ENCODE data around the gene COL5A3. TPM values are rescaled to one million over a fixed set of nuclear protein-coding genes. Genes with fewer than 3 reads are reported as not detected.

The COL5A3 gene
- total and polyA plus RNA-seq, 3 experiments from 2014 or later, result 0.23 to 0.91 (median 0.50) TPM

GRCh38 chr19:9967326-9967725, 43.0 kb downstream of the COL5A3 start:
- peaks cover 26 to 42% of the 10 kb centered on the region in 2 donors for H3K27me3 Mint-ChIP-seq
- POLR2A ChIA-PET, result no interaction called here
- peaks cover 0 to 7% (median 0%) of the 10 kb centered on the region in 3 donors for H3K36me3 Mint-ChIP-seq

GRCh38 chr19:9966448-9966847, 43.9 kb downstream of the COL5A3 start:
- Histone ChIP-seq H3K27me3 (ENCODE audit: insufficient read depth, low read length, poor library complexity, severe bottlenecking) (no peaks in the 10 kb centered on the region), H3K4me3 (ENCODE audit: low read length) (no peak overlapping the region), H3K4me1 (ENCODE audit: insufficient read depth, low read length) (no peaks in the 10 kb centered on the region), H3K36me3 (ENCODE audit: insufficient read depth, low read length) (no peaks in the 10 kb centered on the region), H3K27ac (ENCODE audit: low read depth, low read length) (no peak overlapping the region), H3K9me3 (ENCODE audit: low read length) (no peaks in the 10 kb centered on the region)
- no peaks in the 10 kb centered on the region for H3K9me3 Mint-ChIP-seq
- H3K4me3 Mint-ChIP-seq, result no peak overlapping the region
- ChIA-PET POLR2A (no interaction called here), CTCF (no interaction called here)
- peaks cover 0 to 8% (median 0%) of the 10 kb centered on the region in 3 donors for H3K36me3 Mint-ChIP-seq
- H3K27me3 Mint-ChIP-seq, result peaks cover 28 to 44% of the 10 kb centered on the region in 2 donors
- H3K27ac Mint-ChIP-seq, result peak overlapping the region in 1 of 8 donors; percentile 77
- peaks cover 4% of the 10 kb centered on the region in 3 donors for H3K4me1 Mint-ChIP-seq
- no peak for DNase-seq

More at GRCh38 chr19:9967326-9967725, 43.0 kb downstream of the COL5A3 start:
- CTCF ChIA-PET, result no interaction called here
- no peak overlapping the region for H3K4me3 ChIP-seq (ENCODE audit: low read length)
- no peaks in the 10 kb centered on the region for H3K27me3 ChIP-seq (ENCODE audit: insufficient read depth, low read length, poor library complexity, severe bottlenecking)
- no peaks in the 10 kb centered on the region for H3K36me3 ChIP-seq (ENCODE audit: insufficient read depth, low read length)
- Mint-ChIP-seq H3K27ac (peak overlapping the region in 1 of 8 donors; percentile 43), H3K4me3 (no peak overlapping the region), H3K4me1 (peaks cover 4 to 12% (median 12%) of the 10 kb centered on the region in 3 donors), H3K9me3 (no peaks in the 10 kb centered on the region)
- DNase-seq, result no peak
- H3K4me1 ChIP-seq (ENCODE audit: insufficient read depth, low read length), result no peaks in the 10 kb centered on the region
- H3K9me3 ChIP-seq (ENCODE audit: low read length), result no peaks in the 10 kb centered on the region
- H3K27ac ChIP-seq (ENCODE audit: low read depth, low read length), result no peak overlapping the region

- no peak overlapping the region for H3K27ac ChIP-seq (ENCODE audit: low read depth, low read length)
- H3K27me3 ChIP-seq (ENCODE audit: insufficient read depth, low read length, poor library complexity, severe bottlenecking), result no peaks in the 10 kb centered on the region
- Mint-ChIP-seq H3K9me3 (no peaks in the 10 kb centered on the region), H3K27me3 (peaks cover 26 to 46% of the 10 kb centered on the region in 2 donors), H3K36me3 (peaks cover 0 to 8% (median 0%) of the 10 kb centered on the region in 3 donors), H3K4me3 (no peak overlapping the region), H3K27ac (no peak overlapping the region), H3K4me1 (peaks cover 0 to 4% (median 0%) of the 10 kb centered on the region in 3 donors)
- H3K4me1 ChIP-seq (ENCODE audit: insufficient read depth, low read length), result no peaks in the 10 kb centered on the region
- CTCF ChIA-PET, result no interaction called here
- no peaks in the 10 kb centered on the region for H3K9me3 ChIP-seq (ENCODE audit: low read length)
- H3K36me3 ChIP-seq (ENCODE audit: insufficient read depth, low read length), result no peaks in the 10 kb centered on the region
- POLR2A ChIA-PET, result no interaction called here
- H3K4me3 ChIP-seq (ENCODE audit: low read length), result no peak overlapping the region
- no peak for DNase-seq
These were observed 44.3 kb downstream of the COL5A3 start for GRCh38 chr19:9966024-9966423.

GRCh38 chr19:9962623-9963290, 47.5 kb downstream of the COL5A3 start:
- Histone ChIP-seq H3K36me3 (ENCODE audit: insufficient read depth, low read length) (no peaks in the 10 kb centered on the region), H3K27ac (ENCODE audit: low read depth, low read length) (no peak overlapping the region), H3K4me1 (ENCODE audit: insufficient read depth, low read length) (no peaks in the 10 kb centered on the region), H3K27me3 (ENCODE audit: insufficient read depth, low read length, poor library complexity, severe bottlenecking) (no peaks in the 10 kb centered on the region), H3K4me3 (ENCODE audit: low read length) (no peak overlapping the region), H3K9me3 (ENCODE audit: low read length) (no peaks in the 10 kb centered on the region)
- Mint-ChIP-seq H3K27ac (no peak overlapping the region), H3K27me3 (peaks cover 26 to 38% of the 10 kb centered on the region in 2 donors), H3K36me3 (peaks cover 0 to 4% (median 0%) of the 10 kb centered on the region in 3 donors), H3K4me1 (peaks cover 0 to 4% (median 0%) of the 10 kb centered on the region in 3 donors), H3K9me3 (no peaks in the 10 kb centered on the region), H3K4me3 (no peak overlapping the region)
- ChIA-PET POLR2A (no interaction called here), CTCF (no interaction called here)
- DNase-seq, result no peak

GRCh38 chr19:9961103-9961502, 49.2 kb downstream of the COL5A3 start:
- no peaks in the 10 kb centered on the region for H3K4me1 ChIP-seq (ENCODE audit: insufficient read depth, low read length)
- Mint-ChIP-seq H3K4me3 (no peak overlapping the region), H3K9me3 (no peaks in the 10 kb centered on the region), H3K27ac (no peak overlapping the region), H3K36me3 (peaks cover 0 to 4% (median 0%) of the 10 kb centered on the region in 3 donors), H3K27me3 (peaks cover 16 to 31% of the 10 kb centered on the region in 2 donors), H3K4me1 (no peaks in the 10 kb centered on the region)
- no peak overlapping the region for H3K4me3 ChIP-seq (ENCODE audit: low read length)
- DNase-seq, result no peak
- ChIA-PET POLR2A (no interaction called here), CTCF (interaction anchor here (1.3 to 1.6 kb wide), 2 partner anchors 39 to 66 kb away, joined by 3 to 7 read pairs; no protein-coding TSS in a partner anchor)
- no peak overlapping the region for H3K27ac ChIP-seq (ENCODE audit: low read depth, low read length)
- H3K27me3 ChIP-seq (ENCODE audit: insufficient read depth, low read length, poor library complexity, severe bottlenecking), result no peaks in the 10 kb centered on the region
- H3K9me3 ChIP-seq (ENCODE audit: low read length), result no peaks in the 10 kb centered on the region
- H3K36me3 ChIP-seq (ENCODE audit: insufficient read depth, low read length), result no peaks in the 10 kb centered on the region

DNA sequence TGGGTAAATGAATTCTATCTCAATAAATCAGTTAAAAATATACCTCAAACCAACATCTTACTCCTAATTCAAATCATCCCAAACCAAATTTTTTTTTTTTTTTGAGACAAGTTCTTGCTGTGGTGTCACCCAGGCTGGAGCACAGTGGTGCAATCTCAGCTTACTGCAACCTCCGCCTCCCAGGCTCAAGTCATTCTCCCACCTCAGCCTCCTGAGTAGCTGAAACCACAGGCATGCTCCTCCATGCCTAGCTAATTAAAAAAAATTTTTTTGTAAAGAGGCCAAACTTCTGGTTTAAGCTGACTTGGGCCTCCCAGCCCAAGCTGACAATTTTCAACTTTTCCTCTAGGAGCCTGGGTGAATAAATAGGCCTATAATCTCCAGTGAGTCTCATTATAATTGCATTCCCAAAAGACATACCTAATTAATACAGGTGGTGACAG, 51.9 kb downstream of the COL5A3 start:
- Mint-ChIP-seq H3K4me1 (no peaks in the 10 kb centered on the region), H3K27ac (no peak overlapping the region), H3K36me3 (peaks cover 0 to 4% (median 0%) of the 10 kb centered on the region in 3 donors), H3K27me3 (peaks cover 6 to 32% of the 10 kb centered on the region in 2 donors), H3K4me3 (no peak overlapping the region), H3K9me3 (no peaks in the 10 kb centered on the region)
- H3K27ac ChIP-seq (ENCODE audit: low read depth, low read length), result no peak overlapping the region
- no peaks in the 10 kb centered on the region for H3K36me3 ChIP-seq (ENCODE audit: insufficient read depth, low read length)
- H3K4me3 ChIP-seq (ENCODE audit: low read length), result no peak overlapping the region
- H3K9me3 ChIP-seq (ENCODE audit: low read length), result no peaks in the 10 kb centered on the region
- DNase-seq, result no peak
- ChIA-PET POLR2A (no interaction called here), CTCF (no interaction called here)
- no peaks in the 10 kb centered on the region for H3K4me1 ChIP-seq (ENCODE audit: insufficient read depth, low read length)
- no peaks in the 10 kb centered on the region for H3K27me3 ChIP-seq (ENCODE audit: insufficient read depth, low read length, poor library complexity, severe bottlenecking)

GRCh38 chr19:9956956-9957355, 53.3 kb downstream of the COL5A3 start:
- Histone ChIP-seq H3K27ac (ENCODE audit: low read depth, low read length) (no peak overlapping the region), H3K36me3 (ENCODE audit: insufficient read depth, low read length) (no peaks in the 10 kb centered on the region), H3K27me3 (ENCODE audit: insufficient read depth, low read length, poor library complexity, severe bottlenecking) (no peaks in the 10 kb centered on the region), H3K4me1 (ENCODE audit: insufficient read depth, low read length) (no peaks in the 10 kb centered on the region), H3K4me3 (ENCODE audit: low read length) (no peak overlapping the region), H3K9me3 (ENCODE audit: low read length) (no peaks in the 10 kb centered on the region)
- Mint-ChIP-seq H3K9me3 (no peaks in the 10 kb centered on the region), H3K27me3 (peaks cover 6 to 30% of the 10 kb centered on the region in 2 donors), H3K27ac (no peak overlapping the region), H3K4me3 (no peak overlapping the region), H3K4me1 (no peaks in the 10 kb centered on the region), H3K36me3 (no peaks in the 10 kb centered on the region)
- ChIA-PET CTCF (no interaction called here), POLR2A (no interaction called here)
- no peak for DNase-seq

DNA sequence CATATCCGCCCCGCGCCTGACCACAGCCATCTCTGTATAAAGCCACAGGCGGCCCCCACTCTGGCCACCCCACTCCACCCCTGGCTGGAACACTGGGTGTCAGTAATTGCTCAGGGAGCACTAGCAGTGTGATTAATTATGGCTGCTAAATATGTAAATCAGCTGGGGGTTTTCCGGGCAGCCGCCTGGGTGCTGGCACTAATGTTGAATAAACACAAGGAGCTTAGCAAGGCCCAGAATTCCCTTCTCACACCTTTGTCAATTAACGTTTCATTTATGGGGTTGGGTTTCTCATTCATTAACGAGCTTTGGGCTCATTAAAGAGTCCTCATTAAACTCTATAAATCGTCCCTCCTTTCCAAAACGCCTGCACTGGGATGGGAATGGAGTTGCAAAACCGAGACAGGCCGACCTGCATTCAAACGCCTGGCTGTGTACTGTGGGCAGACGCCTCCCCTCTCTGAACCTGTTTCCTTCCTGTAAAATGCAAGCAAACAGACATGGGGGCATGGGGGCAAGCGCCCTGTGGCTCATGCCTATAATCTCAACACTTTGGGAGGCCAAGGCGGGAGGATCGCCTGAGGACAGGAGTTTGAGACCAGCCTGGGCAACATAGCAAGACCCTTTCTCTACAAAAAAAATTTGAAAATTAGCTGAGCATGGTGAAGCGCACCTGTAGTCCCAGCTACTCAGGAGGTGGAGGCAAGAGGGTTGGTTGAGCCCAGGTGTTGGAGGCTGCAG, 56.3 kb downstream of the COL5A3 start:
- CTCF ChIA-PET, result no interaction called here
- no peaks in the 10 kb centered on the region for H3K9me3 Mint-ChIP-seq
- H3K27ac Mint-ChIP-seq, result peak overlapping the region in 3 of 8 donors; percentile 33 to 79 (median 60)
- Histone ChIP-seq H3K27ac (ENCODE audit: low read depth, low read length) (no peak overlapping the region), H3K4me3 (ENCODE audit: low read length) (no peak overlapping the region), H3K27me3 (ENCODE audit: insufficient read depth, low read length, poor library complexity, severe bottlenecking) (no peaks in the 10 kb centered on the region), H3K4me1 (ENCODE audit: insufficient read depth, low read length) (no peaks in the 10 kb centered on the region), H3K9me3 (ENCODE audit: low read length) (no peaks in the 10 kb centered on the region), H3K36me3 (ENCODE audit: insufficient read depth, low read length) (no peaks in the 10 kb centered on the region)
- no peaks in the 10 kb centered on the region for H3K36me3 Mint-ChIP-seq
- no peak overlapping the region for H3K4me3 Mint-ChIP-seq
- H3K4me1 Mint-ChIP-seq, result no peaks in the 10 kb centered on the region
- H3K27me3 Mint-ChIP-seq, result peaks cover 9 to 29% of the 10 kb centered on the region in 2 donors
- POLR2A ChIA-PET, result no interaction called here
- no peak for DNase-seq

Data from CD8-positive, alpha-beta memory T cell (primary cell).